CD14-positive monocyte (primary cell): ENCODE measurements around the gene SLC27A2. TPM values are rescaled to one million over a fixed set of nuclear protein-coding genes. Genes with fewer than 3 reads are reported as not detected.

Experiments
- DNase-seq, 3 donors: peaks; one replicate each; pipeline ENCODE4 v3.0.0-alpha.2; 2011 to 2022
- H2AFZ ChIP-seq: 2 replicates; pipeline ENCODE4 v1.6.0; 2012; ENCODE audit warnings: mild to moderate bottlenecking, low read depth, low read length, inconsistent platforms; ENCODE audit not compliant: insufficient read depth, poor library complexity, severe bottlenecking
- H3K27ac ChIP-seq, 2 donors: 1 replicate in 1 of 2; 2 replicates in 1 of 2; pipeline ENCODE4 v1.5.1; 2012 to 2013; ENCODE audit warnings: low read length in 2 of 2, control low read depth in 1 of 2, inconsistent platforms in 1 of 2, low read depth in 1 of 2, mild to moderate bottlenecking in 1 of 2
- H3K27me3 ChIP-seq, 2 donors: one replicate each; pipeline versions ENCODE4 v1.6.0 to v1.6.1; 2011 to 2013; ENCODE audit warnings: low read length in 2 of 2; ENCODE audit not compliant: control insufficient read depth in 2 of 2, insufficient read depth in 2 of 2
- H3K36me3 ChIP-seq, 2 donors: replicated peaks in 1 of 2; 1 replicate in 1 of 2; 2 replicates in 1 of 2; pipeline versions ENCODE4 v1.5.1 to v1.6.1; 2012 to 2013; ENCODE audit warnings: low read length in 2 of 2, control low read depth in 1 of 2, inconsistent platforms in 1 of 2, mild to moderate bottlenecking in 1 of 2; ENCODE audit not compliant: insufficient read depth in 2 of 2, control insufficient read depth in 1 of 2
- H3K4me1 ChIP-seq, 2 donors: 1 replicate in 1 of 2; 2 replicates in 1 of 2; pipeline versions ENCODE4 v1.5.1 to v1.6.1; 2012 to 2013; ENCODE audit warnings: low read length in 2 of 2, control low read depth in 1 of 2, inconsistent platforms in 1 of 2, mild to moderate bottlenecking in 1 of 2, moderate library complexity in 1 of 2; ENCODE audit not compliant: insufficient read depth in 2 of 2, control insufficient read depth in 1 of 2
- H3K4me2 ChIP-seq: replicated peaks from 2 replicates; pipeline ENCODE3; 2012; ENCODE audit warnings: low read length, moderate library complexity, mild to moderate bottlenecking; ENCODE audit not compliant: poor library complexity, severe bottlenecking; ENCODE audit errors: extremely low read depth
- H3K4me3 ChIP-seq, 3 experiments: fragments of 200-600 bp in 1 of 3; sonication (generic) in 1 of 3; replicated peaks in 1 of 3; 1 replicate in 2 of 3; 2 replicates in 1 of 3; pipeline ENCODE4 v1.5.1; 2011 to 2013; ENCODE audit warnings: low read length in 3 of 3, mild to moderate bottlenecking in 3 of 3, control low read depth in 2 of 3, low read depth in 2 of 3, inconsistent platforms in 1 of 3, moderate library complexity in 1 of 3
- H3K79me2 ChIP-seq: 2 replicates; pipeline ENCODE4 v1.6.0; 2012; ENCODE audit warnings: mild to moderate bottlenecking, control low read depth, inconsistent platforms, low read length, moderate library complexity; ENCODE audit not compliant: insufficient read depth
- H3K9ac ChIP-seq: 2 replicates; pipeline ENCODE4 v1.6.0; 2017; ENCODE audit warnings: low read length, mild to moderate bottlenecking; ENCODE audit not compliant: insufficient read depth, poor library complexity, severe bottlenecking
- H3K9me3 ChIP-seq, 2 donors: replicated peaks in 1 of 2; 1 replicate in 1 of 2; 2 replicates in 1 of 2; pipeline versions ENCODE4 v1.5.1 to v1.6.1; 2012 to 2013; ENCODE audit warnings: low read length in 2 of 2, control low read depth in 1 of 2; ENCODE audit not compliant: control insufficient read depth in 1 of 2, insufficient read depth in 1 of 2
- H4K20me1 ChIP-seq: 2 replicates; pipeline ENCODE4 v1.6.0; 2012; ENCODE audit warnings: mild to moderate bottlenecking, low read length, control low read depth, moderate library complexity; ENCODE audit not compliant: insufficient read depth
- H3K27ac Mint-ChIP-seq, 7 donors: one replicate each; pipeline ENCODE4 v1.8.0; 2020; ENCODE audit warnings: mild to moderate bottlenecking in 7 of 7, mixed read lengths in 7 of 7, moderate library complexity in 6 of 7, inconsistent platforms in 2 of 7
- H3K27me3 Mint-ChIP-seq, 3 donors: one replicate each; pipeline ENCODE4 v1.8.0; 2021 to 2022; ENCODE audit warnings: low read depth in 3 of 3, mild to moderate bottlenecking in 3 of 3, mixed read lengths in 3 of 3, moderate library complexity in 3 of 3, inconsistent platforms in 1 of 3
- H3K36me3 Mint-ChIP-seq, 2 donors: one replicate each; pipeline ENCODE4 v1.8.0; 2020; ENCODE audit warnings: mixed read lengths in 2 of 2, inconsistent platforms in 1 of 2, mild to moderate bottlenecking in 1 of 2
- H3K4me1 Mint-ChIP-seq: one replicate; pipeline ENCODE4 v1.8.0; 2020; ENCODE audit warnings: mild to moderate bottlenecking, mixed read lengths
- H3K4me3 Mint-ChIP-seq, 2 donors: one replicate each; pipeline ENCODE4 v1.8.0; 2020; ENCODE audit warnings: mild to moderate bottlenecking in 2 of 2, mixed read lengths in 2 of 2, moderate library complexity in 1 of 2
- H3K9me3 Mint-ChIP-seq, 7 donors: one replicate each; pipeline ENCODE4 v1.8.0; 2020 to 2022; ENCODE audit warnings: mixed read lengths in 7 of 7, mild to moderate bottlenecking in 6 of 7, moderate library complexity in 6 of 7, inconsistent platforms in 2 of 7
- WGBS: methylation state at CpG from one replicate; pipeline ENCODE4 v1.1.5; 2013; ENCODE audit warnings: missing lambda C conversion rate; ENCODE audit not compliant: insufficient coverage; 5-methylcytosine and 5-hydroxymethylcytosine counted together
- intact Hi-C, 2 donors: fragments of 100-400 bp; cut with micrococcal nuclease; formaldehyde crosslinking; loops; one replicate each; pipeline versions ENCODE4 v1.15.0 to v1.15.1; 2023
- polyA plus RNA-seq, 3 donors: library from polyadenylated mRNA; depleted of rRNA in 1 of 3; unstranded in 2 of 3; stranded (reverse) in 1 of 3; fragments of 300-500 nt in 2 of 3; fragments of >200 nt in 1 of 3; fragmentation: Illumina TruSeq in 2 of 3; gene quantifications; 1 replicate in 2 of 3; 2 replicates in 1 of 3; pipeline ENCODE4 v1.2.3, GENCODE V29; 2012 to 2021
- TF ChIP-seq, protein P1 (sequence below): fragments of 200-600 bp; IDR thresholded peaks from one replicate; pipeline ENCODE4 v1.8.0; 2022; ENCODE audit warnings: antibody characterized with exemption, mild to moderate bottlenecking

The SLC27A2 gene
- polyA plus RNA-seq, 3 donors: 0.13 TPM; not detected in 2

- Mint-ChIP-seq H3K9me3 (peaks cover 3 to 10% (median 5%) of the 10 kb centered on the region in 7 donors), H3K36me3 (peaks cover 0 to 7% of the 10 kb centered on the region in 2 donors), H3K27me3 (peaks cover 0 to 2% (median 0%) of the 10 kb centered on the region in 3 donors), H3K27ac (no peak overlapping the region), H3K4me1 (peaks cover 19% of the 10 kb centered on the region), H3K4me3 (no peak overlapping the region)
- Histone ChIP-seq H2AFZ (no peak overlapping the region), H3K27ac (no peak overlapping the region), H3K27me3 (no peaks in the 10 kb centered on the region), H3K9me3 (no peaks in the 10 kb centered on the region), H3K4me2 (no peak overlapping the region), H3K9ac (no peak overlapping the region), H3K4me1 (peaks cover 11 to 16% of the 10 kb centered on the region in 2 donors), H3K36me3 (no peaks in the 10 kb centered on the region), H3K79me2 (no peaks in the 10 kb centered on the region), H3K4me3 (no peak overlapping the region), H4K20me1 (no peaks in the 10 kb centered on the region)
- intact Hi-C loops: loop anchor here (10.0 kb wide), 2 partner anchors 274 to 914 kb away; no protein-coding TSS in a partner anchor
- DNase-seq: no peak
- no CpG with 5 or more reads among the region's 4 CpGs for WGBS
- TF ChIP-seq, protein P1, sequence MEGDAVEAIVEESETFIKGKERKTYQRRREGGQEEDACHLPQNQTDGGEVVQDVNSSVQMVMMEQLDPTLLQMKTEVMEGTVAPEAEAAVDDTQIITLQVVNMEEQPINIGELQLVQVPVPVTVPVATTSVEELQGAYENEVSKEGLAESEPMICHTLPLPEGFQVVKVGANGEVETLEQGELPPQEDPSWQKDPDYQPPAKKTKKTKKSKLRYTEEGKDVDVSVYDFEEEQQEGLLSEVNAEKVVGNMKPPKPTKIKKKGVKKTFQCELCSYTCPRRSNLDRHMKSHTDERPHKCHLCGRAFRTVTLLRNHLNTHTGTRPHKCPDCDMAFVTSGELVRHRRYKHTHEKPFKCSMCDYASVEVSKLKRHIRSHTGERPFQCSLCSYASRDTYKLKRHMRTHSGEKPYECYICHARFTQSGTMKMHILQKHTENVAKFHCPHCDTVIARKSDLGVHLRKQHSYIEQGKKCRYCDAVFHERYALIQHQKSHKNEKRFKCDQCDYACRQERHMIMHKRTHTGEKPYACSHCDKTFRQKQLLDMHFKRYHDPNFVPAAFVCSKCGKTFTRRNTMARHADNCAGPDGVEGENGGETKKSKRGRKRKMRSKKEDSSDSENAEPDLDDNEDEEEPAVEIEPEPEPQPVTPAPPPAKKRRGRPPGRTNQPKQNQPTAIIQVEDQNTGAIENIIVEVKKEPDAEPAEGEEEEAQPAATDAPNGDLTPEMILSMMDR: no peak
These were observed 33.5 kb upstream of the SLC27A2 start for GRCh38 chr15:50148362-50148963.

DNA sequence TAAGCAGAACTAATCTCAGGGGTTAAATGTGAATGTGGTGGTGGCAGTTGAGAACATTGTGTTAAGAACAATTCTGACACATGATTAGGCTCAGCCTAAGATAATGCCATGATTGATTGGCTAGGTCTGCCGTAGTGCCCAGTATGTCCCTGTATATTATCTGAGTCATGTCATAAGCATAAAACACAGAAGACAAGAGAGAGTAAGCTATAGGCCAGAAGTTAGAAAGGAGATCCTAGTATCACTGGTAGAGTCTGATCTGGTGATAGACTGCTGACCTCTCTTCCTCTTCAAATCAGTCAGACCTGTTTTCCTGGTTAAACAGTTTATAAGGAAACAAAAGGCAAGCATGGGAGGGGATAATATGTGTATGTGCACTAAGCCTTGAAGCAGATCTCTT is 32.9 kb upstream of the SLC27A2 start:
- no peak for DNase-seq
- Histone ChIP-seq H3K9me3 (no peaks in the 10 kb centered on the region), H3K4me3 (no peak overlapping the region), H4K20me1 (no peaks in the 10 kb centered on the region), H3K4me1 (peaks cover 11 to 16% of the 10 kb centered on the region in 2 donors), H2AFZ (no peak overlapping the region), H3K4me2 (no peak overlapping the region), H3K79me2 (no peaks in the 10 kb centered on the region), H3K27me3 (no peaks in the 10 kb centered on the region), H3K9ac (no peak overlapping the region), H3K36me3 (no peaks in the 10 kb centered on the region), H3K27ac (no peak overlapping the region)
- peaks cover 0 to 3% of the 10 kb centered on the region in 2 donors for H3K36me3 Mint-ChIP-seq
- no peak overlapping the region for H3K27ac Mint-ChIP-seq
- H3K4me1 Mint-ChIP-seq: peaks cover 17% of the 10 kb centered on the region
- intact Hi-C loops: loop anchor here (10.0 kb wide), 2 partner anchors 274 to 914 kb away; no protein-coding TSS in a partner anchor
- H3K4me3 Mint-ChIP-seq: no peak overlapping the region
- H3K27me3 Mint-ChIP-seq: peaks cover 0 to 2% (median 0%) of the 10 kb centered on the region in 3 donors
- WGBS: 100% methylated on average over 1 of the region's 1 CpG
- peaks cover 2 to 12% (median 3%) of the 10 kb centered on the region in 7 donors for H3K9me3 Mint-ChIP-seq
- TF ChIP-seq, protein P1: no peak
